Measurements from ENCODE around the gene SHKBP1.

DNA sequence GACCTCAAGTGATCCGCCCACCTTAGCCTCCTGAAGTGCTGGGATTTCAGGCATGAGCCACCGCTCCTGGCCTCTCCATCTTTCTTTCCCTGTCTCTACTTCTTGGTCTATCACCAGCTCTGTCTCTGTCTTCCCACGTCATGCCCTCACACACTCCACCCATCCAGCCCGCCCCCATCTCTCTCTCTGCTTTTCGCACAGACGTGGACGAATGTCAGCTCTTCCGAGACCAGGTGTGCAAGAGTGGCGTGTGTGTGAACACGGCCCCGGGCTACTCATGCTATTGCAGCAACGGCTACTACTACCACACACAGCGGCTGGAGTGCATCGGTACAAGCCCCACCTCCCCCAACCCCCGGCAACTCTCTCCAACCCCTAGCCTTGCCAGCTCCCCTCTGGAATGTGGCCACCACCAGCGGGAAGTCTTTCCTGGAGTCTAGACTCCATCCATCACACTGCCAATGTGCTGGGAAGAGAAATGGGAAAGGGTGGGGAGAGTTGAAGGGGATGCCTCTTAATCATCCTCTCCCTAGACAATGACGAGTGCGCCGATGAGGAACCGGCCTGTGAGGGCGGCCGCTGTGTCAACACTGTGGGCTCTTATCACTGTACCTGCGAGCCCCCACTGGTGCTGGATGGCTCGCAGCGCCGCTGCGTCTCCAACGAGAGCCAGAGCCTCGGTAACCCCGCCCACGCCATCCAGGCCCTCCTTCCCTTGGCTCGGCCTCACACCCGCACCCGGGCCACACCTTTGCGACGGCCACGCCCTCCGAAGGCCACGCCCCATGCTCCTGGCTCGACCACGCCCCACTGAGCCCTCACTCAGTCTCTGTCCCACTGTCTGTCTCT lies 47.0 kb downstream of the SHKBP1 start:
- TF ChIP-seq POLR2AphosphoS5 (IDR thresholded peaks at IDR 0.05) (no peak), RAD21 (conservative IDR thresholded peaks at IDR 0.05) (no peak)
